ENCODE measurements around the gene SLC12A6.
"Not testable (repeated sequence)": the region's sequence is repeated elsewhere in the genome, so short reads cannot be mapped to it uniquely, and the experiment has no call there.

SLC12A6 gene

DNA sequence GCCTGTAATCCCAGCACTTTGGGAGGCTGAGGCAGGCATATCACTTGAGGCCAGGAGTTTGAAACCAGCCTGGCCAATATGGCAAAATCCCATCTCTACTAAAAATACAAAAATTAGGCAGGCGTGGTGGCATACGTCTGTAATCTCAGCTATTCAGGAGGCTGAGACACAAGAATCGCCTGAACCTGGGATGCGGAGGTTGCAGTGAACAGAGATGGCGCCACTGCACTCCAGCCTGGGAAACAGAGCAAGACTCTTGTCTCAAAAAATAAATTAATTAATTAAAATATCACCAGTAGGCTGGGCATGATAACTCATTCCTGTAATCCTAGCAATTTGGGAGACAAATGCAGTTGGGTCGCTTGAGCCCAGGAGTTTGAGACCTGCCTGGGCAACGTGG, 144.3 kb downstream of the SLC12A6 start:
- DNase-seq (ENCODE audit: low spot score): not testable (repeated sequence)

- no peak for DNase-seq (ENCODE audit: low spot score)
Observed at GRCh38 chr15:34188711-34189110, 148.9 kb downstream of the SLC12A6 start.

GRCh38 chr15:34185666-34186065, 151.9 kb downstream of the SLC12A6 start:
- no peak for DNase-seq (ENCODE audit: low spot score)

- DNase-seq (ENCODE audit: low spot score): no peak
Observed at GRCh38 chr15:34182942-34183341, 154.6 kb downstream of the SLC12A6 start.
